GM23338 (cell line): ENCODE results near the gene SLC8A1. TPM values are rescaled to one million over a fixed set of nuclear protein-coding genes. Genes with fewer than 3 reads are reported as not detected.

Experiments
- ATAC-seq: fragments of 200-7000 bp; cut with Tn5 transposase; 3 replicates; pipeline ENCODE4 v1.9.1; 2020
- DNase-seq: peaks from one replicate; pipeline ENCODE4 v3.0.0-alpha.2; 2015; ENCODE audit warnings: low spot score
- H2AFZ ChIP-seq: fragments of 200-600 bp; sonication (generic); 2 replicates; pipeline ENCODE4 v1.8.0; 2016; ENCODE audit warnings: antibody characterized with exemption, mild to moderate bottlenecking, moderate library complexity
- H3F3A ChIP-seq: fragments of 200-600 bp; sonication (generic); replicated peaks from 2 replicates; pipeline ENCODE4 v1.8.0; 2017; ENCODE audit warnings: antibody characterized with exemption, mixed run types, low read depth
- H3K27ac ChIP-seq: fragments of 200-600 bp; sonication (generic); 2 replicates; pipeline ENCODE4 v1.6.1; 2016; ENCODE audit warnings: low read depth
- H3K27me3 ChIP-seq: fragments of 200-600 bp; sonication (generic); 2 replicates; pipeline ENCODE4 v1.8.0; 2016; ENCODE audit warnings: mild to moderate bottlenecking, mixed run types, moderate library complexity; ENCODE audit not compliant: insufficient read depth
- H3K36me3 ChIP-seq: fragments of 200-600 bp; sonication (generic); 2 replicates; pipeline ENCODE4 v1.8.0; 2016; ENCODE audit warnings: mild to moderate bottlenecking; ENCODE audit not compliant: insufficient read depth
- H3K4me1 ChIP-seq: fragments of 200-600 bp; sonication (generic); 2 replicates; pipeline ENCODE4 v1.8.0; 2016; ENCODE audit warnings: mild to moderate bottlenecking, moderate library complexity; ENCODE audit not compliant: insufficient read depth
- H3K4me2 ChIP-seq: fragments of 200-600 bp; sonication (generic); 2 replicates; pipeline ENCODE4 v1.7.1; 2017; ENCODE audit warnings: mixed run types
- H3K4me3 ChIP-seq: fragments of 200-600 bp; sonication (generic); 2 replicates; pipeline ENCODE4 v1.6.1; 2016; ENCODE audit warnings: mixed run types
- H3K79me2 ChIP-seq: fragments of 200-600 bp; sonication (generic); replicated peaks from 2 replicates; pipeline ENCODE4 v1.8.0; 2017; ENCODE audit warnings: mild to moderate bottlenecking; ENCODE audit not compliant: insufficient read depth
- H3K9me2 ChIP-seq: fragments of 200-600 bp; sonication (generic); 2 replicates; pipeline ENCODE4 v1.8.0; 2017; ENCODE audit not compliant: insufficient read depth
- H4K20me1 ChIP-seq: fragments of 200-600 bp; sonication (generic); replicated peaks from 2 replicates; pipeline ENCODE4 v1.8.0; 2017; ENCODE audit warnings: mild to moderate bottlenecking; ENCODE audit not compliant: insufficient read depth
- H3K27ac Mint-ChIP-seq: 2 replicates; pipeline ENCODE4 v1.8.0; 2020; ENCODE audit warnings: inconsistent platforms, mild to moderate bottlenecking, moderate library complexity, mixed read lengths
- H3K27me3 Mint-ChIP-seq: 3 replicates; pipeline ENCODE4 v1.8.0; 2022; ENCODE audit warnings: low read depth, mild to moderate bottlenecking, moderate library complexity, mixed read lengths, inconsistent platforms; ENCODE audit not compliant: insufficient read depth, poor library complexity
- H3K36me3 Mint-ChIP-seq: 3 replicates; pipeline ENCODE4 v1.8.0; 2021; ENCODE audit warnings: low read depth, mild to moderate bottlenecking, inconsistent platforms, moderate library complexity, mixed read lengths
- H3K4me1 Mint-ChIP-seq: 3 replicates; pipeline ENCODE4 v1.8.0; 2020; ENCODE audit warnings: mild to moderate bottlenecking, inconsistent platforms, mixed read lengths
- H3K4me3 Mint-ChIP-seq: 3 replicates; pipeline ENCODE4 v1.8.0; 2021; ENCODE audit warnings: moderate library complexity, mild to moderate bottlenecking, inconsistent platforms, mixed read lengths
- H3K9me3 Mint-ChIP-seq: 3 replicates; pipeline ENCODE4 v1.8.0; 2020; ENCODE audit warnings: moderate library complexity, mild to moderate bottlenecking, inconsistent platforms, mixed read lengths
- EZH2phosphoT487 ChIP-seq: fragments of 200-600 bp; sonication (generic); IDR thresholded peaks from one replicate; pipeline ENCODE4 v1.8.1; 2018; ENCODE audit warnings: antibody characterized with exemption; ENCODE audit not compliant: unreplicated experiment
- JUNB ChIP-seq: IDR thresholded peaks from one replicate; pipeline ENCODE4 v1.6.1; 2016; ENCODE audit warnings: antibody characterized with exemption; ENCODE audit not compliant: unreplicated experiment
- NANOG ChIP-seq: IDR thresholded peaks from 2 replicates; pipeline ENCODE4 v1.6.1; 2016; ENCODE audit warnings: antibody characterized with exemption, borderline replicate concordance
- ZNF114 ChIP-seq: fragments of 250-450 bp; sonication (Bioruptor Pico); IDR thresholded peaks from 2 replicates; pipeline ENCODE4 v1.5.0; 2020; ENCODE audit warnings: mild to moderate bottlenecking, moderate library complexity
- ZNF331 ChIP-seq: fragments of 250-450 bp; sonication (Bioruptor Pico); IDR thresholded peaks from 2 replicates; pipeline ENCODE4 v1.5.0; 2020; ENCODE audit warnings: low read depth, mild to moderate bottlenecking, moderate library complexity
- polyA plus RNA-seq: library from polyadenylated mRNA; unstranded; fragments of >200 nt; fragmentation: Nextera tagmentation; extraction: Ambion mirVana; gene quantifications from 2 replicates; pipeline ENCODE4 v1.2.1, GENCODE V29; 2016
- total RNA-seq: library from RNA; depleted of rRNA; stranded (reverse); fragments of >200 nt; shearing (Covaris generic); gene quantifications from 2 replicates; pipeline ENCODE4 v1.2.3, GENCODE V29; 2014
- TF ChIP-seq, protein P1 (sequence below): fragments of 250-450 bp; sonication (Bioruptor Pico); IDR thresholded peaks from 2 replicates; pipeline ENCODE4 v1.5.0; 2020; ENCODE audit warnings: mild to moderate bottlenecking, moderate library complexity

SLC8A1 gene
- total and polyA plus RNA-seq, 2 experiments from 2014 or later: 2.5 to 3.3 TPM

DNA sequence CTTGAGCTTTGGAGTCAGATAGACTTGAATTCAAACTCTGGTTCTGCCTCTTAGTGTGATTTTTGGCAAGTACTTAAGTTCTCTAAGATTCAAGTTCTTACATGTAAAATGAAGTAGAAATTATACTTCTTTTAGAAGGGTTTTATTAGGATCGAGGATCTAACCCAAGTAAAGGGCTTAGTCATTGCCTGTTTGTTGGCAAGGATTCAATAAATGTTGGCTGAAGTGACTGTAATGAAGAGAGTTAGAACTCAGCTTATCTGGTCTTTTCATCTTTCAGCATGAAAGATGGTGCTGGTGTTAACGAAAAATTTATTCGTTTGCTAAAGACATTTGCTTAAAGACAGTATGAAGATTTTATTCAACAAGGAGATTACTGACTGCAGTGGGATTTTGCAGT lies 356.9 kb downstream of the SLC8A1 start:
- DNase-seq (no peak), ATAC-seq (no peak)
- H3F3A ChIP-seq: no peaks in the 10 kb centered on the region
- no peak overlapping the region for H3K4me3 Mint-ChIP-seq
- no peaks in the 10 kb centered on the region for H4K20me1 ChIP-seq
- no peak overlapping the region for H3K27ac Mint-ChIP-seq
- H3K36me3 Mint-ChIP-seq: no peaks in the 10 kb centered on the region
- H3K79me2 ChIP-seq: no peaks in the 10 kb centered on the region
- H2AFZ ChIP-seq: no peak overlapping the region
- no peaks in the 10 kb centered on the region for H3K27me3 Mint-ChIP-seq
- no peak for TF ChIP-seq JUNB
- no peak for TF ChIP-seq ZNF331
- no peak for TF ChIP-seq NANOG
- no peak for TF ChIP-seq ZNF114
- TF ChIP-seq EZH2phosphoT487: no peak
- TF ChIP-seq, protein P1, sequence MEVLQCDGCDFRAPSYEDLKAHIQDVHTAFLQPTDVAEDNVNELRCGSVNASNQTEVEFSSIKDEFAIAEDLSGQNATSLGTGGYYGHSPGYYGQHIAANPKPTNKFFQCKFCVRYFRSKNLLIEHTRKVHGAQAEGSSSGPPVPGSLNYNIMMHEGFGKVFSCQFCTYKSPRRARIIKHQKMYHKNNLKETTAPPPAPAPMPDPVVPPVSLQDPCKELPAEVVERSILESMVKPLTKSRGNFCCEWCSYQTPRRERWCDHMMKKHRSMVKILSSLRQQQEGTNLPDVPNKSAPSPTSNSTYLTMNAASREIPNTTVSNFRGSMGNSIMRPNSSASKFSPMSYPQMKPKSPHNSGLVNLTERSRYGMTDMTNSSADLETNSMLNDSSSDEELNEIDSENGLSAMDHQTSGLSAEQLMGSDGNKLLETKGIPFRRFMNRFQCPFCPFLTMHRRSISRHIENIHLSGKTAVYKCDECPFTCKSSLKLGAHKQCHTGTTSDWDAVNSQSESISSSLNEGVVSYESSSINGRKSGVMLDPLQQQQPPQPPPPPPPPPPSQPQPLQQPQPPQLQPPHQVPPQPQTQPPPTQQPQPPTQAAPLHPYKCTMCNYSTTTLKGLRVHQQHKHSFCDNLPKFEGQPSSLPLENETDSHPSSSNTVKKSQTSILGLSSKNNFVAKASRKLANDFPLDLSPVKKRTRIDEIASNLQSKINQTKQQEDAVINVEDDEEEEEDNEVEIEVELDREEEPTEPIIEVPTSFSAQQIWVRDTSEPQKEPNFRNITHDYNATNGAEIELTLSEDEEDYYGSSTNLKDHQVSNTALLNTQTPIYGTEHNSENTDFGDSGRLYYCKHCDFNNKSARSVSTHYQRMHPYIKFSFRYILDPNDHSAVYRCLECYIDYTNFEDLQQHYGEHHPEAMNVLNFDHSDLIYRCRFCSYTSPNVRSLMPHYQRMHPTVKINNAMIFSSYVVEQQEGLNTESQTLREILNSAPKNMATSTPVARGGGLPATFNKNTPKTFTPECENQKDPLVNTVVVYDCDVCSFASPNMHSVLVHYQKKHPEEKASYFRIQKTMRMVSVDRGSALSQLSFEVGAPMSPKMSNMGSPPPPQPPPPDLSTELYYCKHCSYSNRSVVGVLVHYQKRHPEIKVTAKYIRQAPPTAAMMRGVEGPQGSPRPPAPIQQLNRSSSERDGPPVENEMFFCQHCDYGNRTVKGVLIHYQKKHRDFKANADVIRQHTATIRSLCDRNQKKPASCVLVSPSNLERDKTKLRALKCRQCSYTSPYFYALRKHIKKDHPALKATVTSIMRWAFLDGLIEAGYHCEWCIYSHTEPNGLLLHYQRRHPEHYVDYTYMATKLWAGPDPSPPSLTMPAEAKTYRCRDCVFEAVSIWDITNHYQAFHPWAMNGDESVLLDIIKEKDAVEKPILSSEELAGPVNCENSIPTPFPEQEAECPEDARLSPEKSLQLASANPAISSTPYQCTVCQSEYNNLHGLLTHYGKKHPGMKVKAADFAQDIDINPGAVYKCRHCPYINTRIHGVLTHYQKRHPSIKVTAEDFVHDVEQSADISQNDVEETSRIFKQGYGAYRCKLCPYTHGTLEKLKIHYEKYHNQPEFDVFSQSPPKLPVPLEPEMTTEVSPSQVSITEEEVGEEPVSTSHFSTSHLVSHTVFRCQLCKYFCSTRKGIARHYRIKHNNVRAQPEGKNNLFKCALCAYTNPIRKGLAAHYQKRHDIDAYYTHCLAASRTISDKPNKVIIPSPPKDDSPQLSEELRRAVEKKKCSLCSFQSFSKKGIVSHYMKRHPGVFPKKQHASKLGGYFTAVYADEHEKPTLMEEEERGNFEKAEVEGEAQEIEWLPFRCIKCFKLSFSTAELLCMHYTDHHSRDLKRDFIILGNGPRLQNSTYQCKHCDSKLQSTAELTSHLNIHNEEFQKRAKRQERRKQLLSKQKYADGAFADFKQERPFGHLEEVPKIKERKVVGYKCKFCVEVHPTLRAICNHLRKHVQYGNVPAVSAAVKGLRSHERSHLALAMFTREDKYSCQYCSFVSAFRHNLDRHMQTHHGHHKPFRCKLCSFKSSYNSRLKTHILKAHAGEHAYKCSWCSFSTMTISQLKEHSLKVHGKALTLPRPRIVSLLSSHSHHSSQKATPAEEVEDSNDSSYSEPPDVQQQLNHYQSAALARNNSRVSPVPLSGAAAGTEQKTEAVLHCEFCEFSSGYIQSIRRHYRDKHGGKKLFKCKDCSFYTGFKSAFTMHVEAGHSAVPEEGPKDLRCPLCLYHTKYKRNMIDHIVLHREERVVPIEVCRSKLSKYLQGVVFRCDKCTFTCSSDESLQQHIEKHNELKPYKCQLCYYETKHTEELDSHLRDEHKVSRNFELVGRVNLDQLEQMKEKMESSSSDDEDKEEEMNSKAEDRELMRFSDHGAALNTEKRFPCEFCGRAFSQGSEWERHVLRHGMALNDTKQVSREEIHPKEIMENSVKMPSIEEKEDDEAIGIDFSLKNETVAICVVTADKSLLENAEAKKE: no peak
- no peaks in the 10 kb centered on the region for H3K27me3 ChIP-seq
- no peak overlapping the region for H3K4me2 ChIP-seq
- no peak overlapping the region for H3K27ac ChIP-seq
- no peaks in the 10 kb centered on the region for H3K36me3 ChIP-seq
- no peaks in the 10 kb centered on the region for H3K9me3 Mint-ChIP-seq
- peaks cover 10% of the 10 kb centered on the region for H3K4me1 Mint-ChIP-seq
- no peaks in the 10 kb centered on the region for H3K9me2 ChIP-seq
- no peaks in the 10 kb centered on the region for H3K4me1 ChIP-seq
- no peak overlapping the region for H3K4me3 ChIP-seq

DNA sequence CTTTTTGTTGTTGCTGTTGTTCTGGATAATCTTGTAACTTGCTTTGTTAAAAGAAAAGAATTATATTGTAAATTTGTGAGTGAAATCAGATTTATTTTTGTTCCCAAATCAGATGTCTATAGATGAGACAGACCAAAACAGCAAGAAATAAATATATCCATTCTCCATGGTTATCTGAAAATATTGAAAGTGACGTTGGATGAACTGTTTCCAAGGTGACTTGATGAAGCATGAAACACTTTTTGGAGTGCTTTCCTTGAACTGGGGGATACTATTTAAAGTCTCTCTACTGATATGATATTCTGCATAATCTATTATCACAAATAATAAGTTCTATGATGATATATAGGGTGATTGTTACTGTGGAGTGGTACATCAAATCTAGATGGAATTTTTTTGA lies 357.4 kb downstream of the SLC8A1 start:
- H3K9me3 Mint-ChIP-seq: no peaks in the 10 kb centered on the region
- H2AFZ ChIP-seq: no peak overlapping the region
- H3F3A ChIP-seq: no peaks in the 10 kb centered on the region
- no peaks in the 10 kb centered on the region for H4K20me1 ChIP-seq
- no peaks in the 10 kb centered on the region for H3K27me3 Mint-ChIP-seq
- H3K4me1 ChIP-seq: no peaks in the 10 kb centered on the region
- H3K4me3 ChIP-seq: no peak overlapping the region
- ATAC-seq (no peak), DNase-seq (no peak)
- no peaks in the 10 kb centered on the region for H3K9me2 ChIP-seq
- H3K79me2 ChIP-seq: no peaks in the 10 kb centered on the region
- no peak for TF ChIP-seq JUNB
- H3K27me3 ChIP-seq: no peaks in the 10 kb centered on the region
- H3K36me3 ChIP-seq: no peaks in the 10 kb centered on the region
- no peaks in the 10 kb centered on the region for H3K36me3 Mint-ChIP-seq
- no peak overlapping the region for H3K27ac Mint-ChIP-seq
- H3K27ac ChIP-seq: no peak overlapping the region
- peaks cover 6% of the 10 kb centered on the region for H3K4me1 Mint-ChIP-seq
- no peak overlapping the region for H3K4me3 Mint-ChIP-seq
- H3K4me2 ChIP-seq: no peak overlapping the region
